RWPE2 (cell line): ENCODE results near the gene PRSS33.

Experiments
- ATAC-seq: fragments of 200-7000 bp; cut with Tn5 transposase; 3 replicates; pipeline ENCODE4 v1.9.1; 2021; ENCODE audit warnings: low read depth
- DNase-seq: peaks from one replicate; pipeline ENCODE4 v3.0.0-alpha.2; 2020; ENCODE audit warnings: low spot score
- H3K27ac ChIP-seq: fragments of 450-650 bp; 2 replicates; pipeline ENCODE4 v1.5.1; 2017; ENCODE audit warnings: mild to moderate bottlenecking; ENCODE audit not compliant: poor library complexity, severe bottlenecking
- H3K27me3 ChIP-seq: fragments of 250-450 bp; sonication (Bioruptor Pico); 2 replicates; pipeline ENCODE4 v1.5.1; 2021; ENCODE audit warnings: mild to moderate bottlenecking, moderate library complexity; ENCODE audit not compliant: insufficient read depth, poor library complexity, severe bottlenecking
- H3K36me3 ChIP-seq: fragments of 250-450 bp; sonication (Bioruptor Pico); 2 replicates; pipeline ENCODE4 v1.5.1; 2020; ENCODE audit warnings: low read depth, mild to moderate bottlenecking, moderate library complexity
- H3K4me1 ChIP-seq: fragments of 250-450 bp; sonication (Bioruptor Pico); 2 replicates; pipeline ENCODE4 v1.5.1; 2021; ENCODE audit warnings: mild to moderate bottlenecking, moderate library complexity; ENCODE audit not compliant: insufficient read depth, poor library complexity, severe bottlenecking
- H3K4me3 ChIP-seq: fragments of 250-450 bp; sonication (Bioruptor Pico); 2 replicates; pipeline ENCODE4 v1.5.1; 2021; ENCODE audit warnings: mild to moderate bottlenecking, moderate library complexity; ENCODE audit not compliant: severe bottlenecking
- H3K9me3 ChIP-seq: fragments of 250-450 bp; sonication (Bioruptor Pico); 2 replicates; pipeline ENCODE4 v1.5.1; 2021; ENCODE audit warnings: mild to moderate bottlenecking, moderate library complexity; ENCODE audit not compliant: severe bottlenecking
- CTCF ChIP-seq: fragments of 450-650 bp; IDR thresholded peaks from one replicate; pipeline ENCODE4 v1.5.1; 2017; ENCODE audit warnings: mild to moderate bottlenecking, moderate library complexity; ENCODE audit not compliant: poor library complexity, severe bottlenecking

The PRSS33 gene

GRCh38 chr16:2779978-2780898 is 7.1 kb downstream of the PRSS33 start:
- H3K27me3 ChIP-seq, result no peaks in the 10 kb centered on the region
- no peak for TF ChIP-seq CTCF
- H3K9me3 ChIP-seq, result no peaks in the 10 kb centered on the region
- no peak overlapping the region for H3K27ac ChIP-seq
- peaks cover 4% of the 10 kb centered on the region for H3K4me1 ChIP-seq
- H3K36me3 ChIP-seq, result peaks cover 11% of the 10 kb centered on the region
- ATAC-seq, result no peak
- no peak overlapping the region for H3K4me3 ChIP-seq
- DNase-seq, result peak; percentile 42

DNA sequence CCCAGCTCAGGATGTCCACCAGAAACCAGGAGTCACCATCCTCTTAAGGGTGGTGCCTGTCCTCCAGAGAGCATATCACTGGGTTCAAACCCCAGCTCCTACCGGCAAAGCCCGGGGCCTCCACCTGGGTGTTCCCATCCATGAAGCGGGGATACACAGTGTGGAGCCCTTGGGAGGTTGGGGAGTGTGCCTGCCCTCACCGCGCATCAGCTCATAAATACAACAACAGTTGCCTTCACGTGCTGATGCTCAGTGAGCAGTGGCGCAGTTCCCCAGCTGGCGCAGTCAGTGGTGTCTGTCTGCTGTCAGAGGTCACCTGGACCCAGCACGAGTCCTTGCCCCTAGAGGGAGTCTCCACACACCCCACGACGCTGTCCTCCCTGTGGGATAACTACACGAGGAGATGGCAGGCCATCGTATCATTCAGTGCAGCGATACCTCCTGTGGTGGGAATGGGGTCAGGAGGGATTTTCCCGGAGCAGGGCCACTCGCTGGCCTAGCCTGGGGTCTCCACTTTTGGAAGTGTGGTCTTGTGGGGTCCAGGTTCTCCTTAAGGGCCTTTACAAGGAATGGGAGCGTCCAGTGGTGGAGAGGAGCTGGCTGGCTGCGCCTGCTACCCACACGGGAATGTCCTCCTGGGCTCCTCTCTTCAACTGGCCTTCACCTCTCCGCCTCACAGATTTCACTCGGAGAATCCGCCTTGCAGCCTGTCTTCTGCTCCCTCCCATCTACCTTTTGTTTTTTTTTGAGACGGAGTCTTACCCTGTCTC is 8.0 kb downstream of the PRSS33 start:
- no peaks in the 10 kb centered on the region for H3K27me3 ChIP-seq
- TF ChIP-seq CTCF, result no peak
- H3K9me3 ChIP-seq, result no peaks in the 10 kb centered on the region
- H3K4me3 ChIP-seq, result no peak overlapping the region
- H3K4me1 ChIP-seq, result peaks cover 4% of the 10 kb centered on the region
- H3K27ac ChIP-seq, result peak overlapping the region; percentile 88
- peak; percentile 49 for DNase-seq
- no peak for ATAC-seq
- H3K36me3 ChIP-seq, result peaks cover 20% of the 10 kb centered on the region

DNA sequence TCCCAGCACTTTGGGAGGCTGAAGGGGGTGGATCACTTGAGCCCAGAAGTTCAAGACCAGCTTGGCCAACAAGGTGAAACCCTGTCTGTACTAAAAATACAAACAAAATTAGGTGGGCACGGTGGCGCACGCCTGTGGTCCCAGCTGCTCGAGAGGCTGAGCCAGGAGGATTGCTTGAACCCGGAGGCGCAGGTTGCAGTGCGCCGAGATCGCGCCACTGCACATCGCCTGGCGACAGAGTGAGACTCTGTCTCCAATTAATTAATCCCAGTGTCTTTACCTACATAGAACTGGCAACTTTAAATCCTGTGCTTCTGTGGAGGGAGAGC is 8.8 kb downstream of the PRSS33 start:
- H3K27ac ChIP-seq, result peak overlapping the region; percentile 88
- no peak for DNase-seq
- ATAC-seq, result no peak

DNA sequence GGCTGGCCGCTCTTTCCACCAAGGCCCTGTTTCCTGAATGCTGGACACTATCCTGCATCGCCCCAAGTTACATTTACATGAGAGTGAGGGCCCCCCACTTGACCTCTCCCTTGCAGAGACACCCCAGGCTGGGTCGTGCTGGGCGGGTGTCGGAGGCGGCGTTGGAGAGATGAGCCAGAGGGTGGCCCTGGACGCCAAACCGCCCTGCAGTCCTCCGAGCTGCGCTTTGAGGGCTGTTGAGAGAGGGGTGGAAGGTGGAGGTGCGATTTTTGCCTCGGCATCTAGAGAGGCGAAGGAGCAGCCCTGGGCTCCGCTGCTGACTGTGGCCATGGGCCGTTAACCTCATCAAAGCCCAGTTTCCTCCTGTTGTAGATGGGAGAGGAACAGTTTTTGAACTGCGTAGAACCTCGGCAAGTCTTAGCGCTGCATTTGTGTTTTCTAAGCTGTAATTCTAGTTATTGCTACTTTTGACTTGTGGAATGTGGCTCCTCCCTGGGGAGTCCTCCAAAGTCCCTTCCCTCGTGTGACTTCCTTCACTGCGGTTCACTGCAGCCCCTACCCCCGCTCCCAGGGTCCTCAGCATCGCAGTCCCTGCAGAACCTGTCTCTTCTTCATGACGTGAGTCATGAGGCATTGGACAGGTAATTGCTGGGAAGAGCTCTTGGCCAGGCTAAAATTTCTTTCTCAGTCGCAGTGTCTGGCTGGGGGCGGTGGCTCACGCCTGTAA is 9.3 kb downstream of the PRSS33 start:
- peak; percentile 26 for ATAC-seq
- Histone ChIP-seq H3K27me3 (no peaks in the 10 kb centered on the region), H3K36me3 (peaks cover 33% of the 10 kb centered on the region), H3K9me3 (no peaks in the 10 kb centered on the region), H3K4me1 (peaks cover 8% of the 10 kb centered on the region), H3K27ac (peak overlapping the region; percentile 88), H3K4me3 (peak overlapping the region; percentile 94)
- TF ChIP-seq CTCF, result no peak
- peak; percentile 51 for DNase-seq

More for the DNA sequence above, 8.8 kb downstream of the PRSS33 start:
- H3K36me3 ChIP-seq, result peaks cover 28% of the 10 kb centered on the region
- no peaks in the 10 kb centered on the region for H3K27me3 ChIP-seq
- peaks cover 4% of the 10 kb centered on the region for H3K4me1 ChIP-seq
- H3K4me3 ChIP-seq, result no peak overlapping the region
- no peaks in the 10 kb centered on the region for H3K9me3 ChIP-seq
- TF ChIP-seq CTCF, result no peak
